ENCODE results near the gene NALCN. TPM values are rescaled to one million over a fixed set of nuclear protein-coding genes. Genes with fewer than 3 reads are reported as not detected.
A peak's percentile ranks its signal among the peaks of the same experiment; 100 is the strongest.

The NALCN gene
- total RNA-seq, 1 donor from 2014 or later = 4.8 TPM

DNA sequence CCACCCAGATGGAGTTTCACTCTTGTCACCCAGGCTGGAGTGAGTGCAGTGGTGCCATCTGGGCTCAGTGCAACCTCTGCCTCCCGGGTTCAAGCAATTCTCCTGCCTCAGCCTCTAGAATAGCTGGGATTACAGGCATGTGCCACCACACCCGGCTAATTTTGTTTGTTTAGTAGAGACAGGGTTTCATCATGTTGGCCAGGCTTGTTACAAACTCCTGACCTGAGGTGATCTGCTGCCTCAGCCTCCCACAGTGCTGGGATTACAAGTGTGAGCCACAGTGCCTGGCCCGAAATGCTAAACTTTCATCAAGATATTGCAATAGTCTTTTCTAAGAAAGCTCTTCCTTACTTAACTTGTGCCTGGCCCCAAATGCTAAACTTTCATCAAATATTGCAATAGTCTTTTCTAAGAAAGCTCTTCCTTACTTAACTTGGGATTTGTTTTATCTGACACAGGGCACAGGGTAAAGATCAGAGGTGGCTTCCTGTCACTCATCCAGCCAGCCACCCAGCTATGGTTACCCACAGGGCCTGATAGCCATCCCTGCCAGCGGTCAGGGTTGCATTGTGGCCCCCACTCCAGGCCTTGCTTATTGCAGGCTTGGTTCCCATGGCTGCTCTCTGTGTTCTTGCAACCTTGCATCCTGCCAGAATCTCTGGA, 389.4 kb downstream of the NALCN start:
- no peak for DNase-seq (ENCODE audit: low spot score)

DNA sequence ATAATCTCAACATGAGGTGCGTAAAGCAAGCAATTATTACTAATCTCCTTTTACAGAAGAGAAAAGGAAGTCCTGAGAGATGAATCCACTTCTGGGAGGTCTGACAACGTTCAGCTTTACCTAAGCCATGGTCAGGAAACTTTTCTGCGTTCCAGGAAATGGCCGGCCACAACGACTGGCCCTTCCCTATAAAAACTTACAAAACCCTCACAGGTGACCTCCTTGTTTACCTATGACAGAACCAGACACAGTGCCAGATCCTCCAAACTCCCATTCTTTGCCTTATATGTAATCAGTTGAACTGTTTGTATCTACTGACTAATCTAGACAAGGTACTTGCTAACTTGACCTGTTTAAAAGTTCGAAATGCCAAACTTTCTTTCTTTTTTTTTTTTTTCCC, 390.0 kb downstream of the NALCN start:
- DNase-seq (ENCODE audit: low spot score) = no peak

DNA sequence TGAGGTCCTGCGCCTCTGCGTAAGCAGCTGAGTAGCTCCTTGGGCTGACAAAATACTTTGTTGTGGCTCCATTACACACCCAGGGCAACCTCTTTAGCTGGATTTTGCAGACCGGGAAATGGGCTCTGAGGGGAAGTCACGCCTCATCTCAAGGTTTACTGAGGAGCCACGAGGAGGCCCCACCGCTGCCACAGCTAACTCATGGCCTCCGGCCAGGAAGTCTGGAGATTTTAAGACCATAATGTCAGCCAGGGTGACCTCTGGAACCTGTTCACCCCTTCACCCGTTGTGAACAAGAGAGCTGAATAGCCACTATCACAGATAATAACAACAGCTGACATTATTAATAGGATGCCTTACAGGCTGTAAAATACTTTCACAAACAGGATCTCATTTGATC, 390.4 kb downstream of the NALCN start:
- DNase-seq (ENCODE audit: low spot score) = no peak

GRCh38 chr13:101025519-101025918, 390.8 kb downstream of the NALCN start:
- DNase-seq (ENCODE audit: low spot score) = no peak

DNA sequence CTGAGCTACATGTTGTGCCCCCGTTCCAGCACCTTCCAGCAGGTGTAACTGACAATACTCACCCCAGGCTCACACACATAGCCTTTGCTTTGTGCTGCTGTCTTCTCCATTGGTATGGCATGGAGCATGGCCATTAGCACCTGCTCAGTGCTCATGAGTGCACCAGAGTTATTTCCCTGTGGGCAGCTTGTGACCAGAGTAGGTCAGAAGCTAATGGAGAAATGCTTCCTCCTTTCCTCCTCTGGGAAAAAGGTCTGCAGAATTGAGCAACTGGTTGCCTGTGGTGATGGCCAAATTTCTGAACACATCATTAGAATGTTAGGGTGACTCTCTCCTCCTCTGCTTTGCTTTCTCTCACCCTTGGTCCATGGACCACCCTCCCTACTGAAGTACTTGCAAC, 397.2 kb downstream of the NALCN start:
- no peak for DNase-seq (ENCODE audit: low spot score)

DNA sequence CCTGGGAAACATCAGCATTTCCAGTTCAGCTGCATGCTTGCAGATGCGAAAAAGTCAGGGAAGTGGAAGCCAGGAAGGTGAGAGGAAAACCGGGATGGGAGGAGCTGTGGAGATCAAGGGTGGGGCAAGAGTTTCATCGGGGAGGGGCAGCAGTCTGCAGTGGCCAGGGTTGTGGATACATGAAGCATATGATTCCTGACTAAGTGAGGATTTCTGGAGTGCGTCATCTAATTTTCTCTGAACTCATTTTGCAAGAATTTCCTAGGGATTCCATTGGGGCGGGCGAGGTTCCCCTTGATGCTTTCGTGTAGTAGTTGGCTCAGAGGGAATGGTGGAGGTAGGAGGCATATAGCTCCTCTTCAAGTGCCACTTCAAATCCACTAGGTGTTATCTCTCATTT, 397.6 kb downstream of the NALCN start:
- DNase-seq (ENCODE audit: low spot score) = peak; percentile 7

GRCh38 chr13:101017123-101017872, 399.0 kb downstream of the NALCN start:
- no peak for DNase-seq (ENCODE audit: low spot score)

GRCh38 chr13:101016475-101016874, 399.8 kb downstream of the NALCN start:
- DNase-seq (ENCODE audit: low spot score) = no peak

DNA sequence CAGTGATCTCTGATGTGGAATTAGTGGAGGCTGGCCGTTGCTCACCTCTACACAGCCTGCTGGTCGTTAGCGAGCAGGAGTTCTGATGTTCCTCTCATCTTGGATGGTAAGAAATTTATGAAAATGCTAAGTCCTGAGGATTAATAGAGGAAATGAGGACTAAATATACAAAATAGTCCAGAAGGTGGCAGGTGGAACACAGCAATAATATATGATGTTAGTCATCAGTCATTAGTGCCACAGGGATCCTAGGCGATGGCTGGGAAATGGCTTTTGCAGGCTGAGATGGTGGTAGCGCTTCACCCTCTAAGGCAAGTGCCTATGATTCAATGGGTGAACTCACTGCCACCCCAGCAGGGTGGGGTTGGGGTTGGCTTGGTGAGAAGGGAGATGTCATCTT, 403.1 kb downstream of the NALCN start:
- no peak for DNase-seq (ENCODE audit: low spot score)

GRCh38 chr13:101010100-101010499, 406.2 kb downstream of the NALCN start:
- no peak for DNase-seq (ENCODE audit: low spot score)

- no peak for DNase-seq (ENCODE audit: low spot score)
These were observed 409.1 kb downstream of the NALCN start for GRCh38 chr13:101007245-101007644.

Other genes with a start within 250 kb of the NALCN start
- 5.1 TPM for gene ITGBL1, start 36.2 kb upstream of the NALCN start, total RNA-seq (ENCODE audit: insufficient read depth, low replicate concordance)